NCI-H526 treated with DMSO at 0.1 percent for 48 hours (cell line): ENCODE results near the gene TCTN3.
"Not testable (repeated sequence)": the region's sequence is repeated elsewhere in the genome, so short reads cannot be mapped to it uniquely, and the experiment has no call there.

ENCODE experiments used
- DNase-seq: peaks from one replicate; lab custom pipeline; 2025; lab: John Stamatoyannopoulos, UW

Gene TCTN3

GRCh38 chr10:95683966-95684365, 9.8 kb downstream of the TCTN3 start:
- DNase-seq: no peak

- DNase-seq: no peak
Measured at GRCh38 chr10:95675403-95676116, 18.2 kb downstream of the TCTN3 start.

- no peak for DNase-seq
Measured at GRCh38 chr10:95674643-95675042, 19.1 kb downstream of the TCTN3 start.

GRCh38 chr10:95672641-95673040, 21.1 kb downstream of the TCTN3 start:
- not testable (repeated sequence) for DNase-seq

GRCh38 chr10:95664543-95664942, 29.2 kb downstream of the TCTN3 start:
- DNase-seq: no peak

DNA sequence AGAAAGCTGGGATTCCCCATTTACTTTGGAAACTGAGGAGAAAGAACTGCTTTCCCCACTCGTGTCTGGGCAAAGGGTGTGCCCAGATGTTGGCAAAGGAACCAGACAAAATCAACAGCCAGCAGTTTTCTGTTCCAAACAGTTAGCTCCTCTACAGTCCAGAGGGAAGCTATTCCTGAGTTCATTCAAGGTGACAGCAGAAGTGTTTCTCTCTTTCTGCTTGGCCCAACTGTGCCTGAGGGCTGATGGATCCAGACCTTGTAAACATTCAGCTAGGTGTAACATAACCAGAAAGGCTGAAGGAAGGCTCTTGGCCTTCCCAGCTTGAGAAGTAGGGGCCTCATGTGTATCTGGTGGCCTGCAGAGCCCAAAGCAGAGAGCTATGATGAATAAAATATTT, 30.2 kb downstream of the TCTN3 start:
- no peak for DNase-seq

GRCh38 chr10:95661818-95662217, 31.9 kb downstream of the TCTN3 start:
- DNase-seq: no peak

DNA sequence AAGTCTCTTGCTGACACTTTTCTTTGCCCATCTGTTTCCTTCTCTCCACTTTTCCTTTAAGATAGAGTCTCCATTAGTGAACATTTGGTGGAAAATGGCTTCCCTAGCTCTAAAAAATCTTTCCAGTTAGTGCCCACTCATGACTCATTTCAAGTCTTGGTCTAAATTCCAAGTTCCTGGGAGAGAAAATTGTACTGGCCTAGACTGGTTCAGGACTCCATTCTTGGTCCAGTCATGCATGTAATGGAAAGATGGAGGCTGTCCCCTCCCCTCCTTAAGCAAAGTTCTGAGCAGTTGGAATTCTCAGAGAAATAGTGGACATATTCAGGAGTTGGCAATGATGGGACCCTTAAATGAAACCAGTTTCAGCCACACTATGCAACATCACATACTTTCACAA, 33.4 kb downstream of the TCTN3 start:
- no peak for DNase-seq

DNA sequence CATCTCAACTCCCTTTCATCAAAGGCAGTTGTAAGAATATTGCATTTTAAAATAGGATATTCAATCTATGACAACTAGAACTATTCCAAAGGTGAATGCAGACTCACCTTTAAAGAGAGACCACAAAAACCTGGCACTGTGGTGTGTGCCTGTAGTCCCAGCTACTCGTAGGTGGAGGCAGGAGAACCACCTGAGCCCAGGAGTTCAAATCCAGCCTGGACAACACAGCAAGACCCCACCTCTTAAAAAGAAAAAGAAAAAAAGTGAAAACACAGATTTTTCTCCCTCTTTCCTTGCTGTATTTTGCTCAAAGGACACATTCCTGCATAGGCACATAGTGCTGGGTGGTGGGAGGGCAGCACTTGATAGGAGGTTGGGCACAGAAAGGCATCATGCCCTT, 36.5 kb downstream of the TCTN3 start:
- DNase-seq: no peak

GRCh38 chr10:95656291-95657164, 37.2 kb downstream of the TCTN3 start, which contains the start of gene ALDH18A1:
Gene ALDH18A1, minus strand, starts transcription at chr10:95656711. Its CDS starts 3,334 bp downstream, at chr10:95653377.
- peak; percentile 58 for DNase-seq

DNA sequence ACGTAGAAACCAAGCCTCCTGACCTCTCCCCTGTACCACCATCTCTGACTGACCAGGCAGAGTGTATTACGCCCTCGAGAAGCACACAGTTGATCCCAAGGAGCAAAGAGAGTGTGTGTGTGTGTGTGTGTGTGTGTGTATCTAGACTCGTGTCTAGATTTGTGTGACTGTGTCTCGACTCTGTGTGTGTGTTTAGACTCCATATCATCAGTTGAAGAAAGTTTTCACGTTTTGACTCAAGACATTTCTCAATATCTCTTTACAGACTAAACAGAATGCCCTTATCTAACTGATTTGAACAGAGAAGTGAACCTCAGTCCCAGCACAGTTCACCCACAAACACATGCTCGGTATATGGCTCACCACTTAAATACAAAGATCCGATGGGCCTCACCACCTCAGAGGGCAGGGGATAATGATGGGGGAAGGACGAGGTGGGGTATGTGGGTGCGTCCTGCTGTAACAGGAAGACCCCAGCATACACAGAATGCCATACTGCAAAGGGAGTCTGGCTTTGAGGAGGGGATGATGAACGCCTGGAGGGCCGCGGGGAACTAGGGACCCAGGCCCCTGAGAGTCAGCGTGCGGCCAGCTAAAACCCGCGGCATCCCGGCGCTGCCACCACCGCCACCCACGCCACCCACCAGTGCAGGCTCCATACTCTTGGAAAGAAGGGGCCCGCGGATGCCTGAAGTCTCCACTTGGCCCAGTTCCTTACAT, 38.0 kb downstream of the TCTN3 start:
- DNase-seq: no peak

DNA sequence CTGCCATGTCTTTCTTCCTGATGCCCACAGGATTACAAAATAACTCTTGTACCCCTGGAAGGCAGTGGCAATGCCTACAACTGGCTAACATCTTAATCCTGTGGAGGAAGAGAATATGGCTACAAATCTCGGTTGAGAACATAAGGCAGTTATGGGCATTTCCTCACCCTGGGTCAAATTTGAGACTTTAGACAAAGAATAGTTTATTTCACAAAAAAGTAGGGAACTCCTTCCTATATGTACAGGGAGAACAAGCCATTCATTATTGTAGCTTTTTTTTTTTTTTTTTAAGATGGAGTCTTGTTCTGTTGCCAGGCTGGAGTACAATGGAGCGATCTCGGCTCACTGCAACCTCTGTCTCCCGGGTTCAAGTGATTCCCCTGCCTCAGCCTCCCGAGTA, 39.8 kb downstream of the TCTN3 start:
- DNase-seq: no peak

GRCh38 chr10:95651346-95652060, 42.2 kb downstream of the TCTN3 start:
- no peak for DNase-seq

- no peak for DNase-seq
Measured at GRCh38 chr10:95650232-95650631, 43.5 kb downstream of the TCTN3 start.

DNA sequence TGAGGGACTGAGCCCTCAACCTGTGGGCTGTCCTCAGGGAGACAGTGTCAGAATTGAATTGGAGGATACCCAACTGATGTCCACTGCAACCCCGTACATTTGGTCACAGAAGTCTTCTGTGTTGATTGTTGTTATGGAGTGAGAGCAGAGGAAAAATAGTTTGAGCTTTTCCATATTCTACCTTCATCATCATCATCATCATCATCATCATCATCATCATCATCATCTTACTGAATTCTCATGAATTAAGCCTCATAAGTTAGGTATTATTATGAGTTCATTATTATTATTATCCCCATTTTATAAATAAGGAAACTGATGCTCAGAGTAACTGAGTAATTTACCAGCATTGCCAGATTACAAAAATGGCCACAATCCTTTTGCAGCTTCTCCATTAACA, 45.6 kb downstream of the TCTN3 start:
- DNase-seq: no peak

GRCh38 chr10:95646160-95646559, 47.6 kb downstream of the TCTN3 start:
- no peak for DNase-seq

- no peak for DNase-seq
Measured at GRCh38 chr10:95644901-95645300, 48.8 kb downstream of the TCTN3 start.

DNA sequence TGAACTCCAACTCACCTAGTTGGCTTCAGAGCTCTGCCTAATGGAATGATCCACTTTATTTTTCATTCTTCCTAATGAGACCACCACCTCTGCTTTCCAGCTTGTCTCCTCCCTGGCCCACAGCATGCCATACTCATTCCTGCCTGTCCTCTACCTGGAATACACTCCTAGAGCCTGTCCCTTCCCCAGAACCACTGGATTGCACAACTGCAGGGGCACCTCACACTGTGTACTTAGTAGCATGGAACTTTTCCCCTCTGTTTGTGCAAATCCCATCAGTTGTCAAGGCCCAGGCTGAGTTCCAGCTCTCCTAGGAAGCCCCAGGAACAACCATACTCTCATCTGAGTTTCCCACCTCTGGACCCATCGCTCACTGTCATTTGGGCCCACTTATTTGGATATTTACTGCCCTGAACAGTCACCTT, 52.8 kb downstream of the TCTN3 start:
- no peak for DNase-seq

- DNase-seq: no peak
Measured at GRCh38 chr10:95637911-95638310, 55.8 kb downstream of the TCTN3 start.

DNA sequence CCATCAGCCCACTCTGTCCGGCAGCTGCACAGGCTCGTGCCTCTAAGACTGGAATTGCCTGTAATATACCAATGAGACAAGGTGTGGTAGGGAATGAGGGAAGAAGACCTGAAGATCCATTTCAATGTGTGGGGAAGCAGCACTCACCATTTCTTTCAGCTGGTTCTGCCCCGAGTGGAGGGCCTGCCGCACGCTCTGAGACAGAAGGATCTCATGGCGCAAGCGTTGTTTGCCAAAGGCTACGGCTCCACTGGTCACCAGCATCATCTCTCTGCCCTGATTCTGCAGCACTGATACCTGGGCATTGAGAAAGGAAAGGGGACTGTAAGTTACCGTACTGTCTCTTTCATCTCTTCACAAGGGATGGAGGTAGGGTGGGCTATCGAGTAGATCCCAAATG, 56.6 kb downstream of the TCTN3 start:
- DNase-seq: no peak

DNA sequence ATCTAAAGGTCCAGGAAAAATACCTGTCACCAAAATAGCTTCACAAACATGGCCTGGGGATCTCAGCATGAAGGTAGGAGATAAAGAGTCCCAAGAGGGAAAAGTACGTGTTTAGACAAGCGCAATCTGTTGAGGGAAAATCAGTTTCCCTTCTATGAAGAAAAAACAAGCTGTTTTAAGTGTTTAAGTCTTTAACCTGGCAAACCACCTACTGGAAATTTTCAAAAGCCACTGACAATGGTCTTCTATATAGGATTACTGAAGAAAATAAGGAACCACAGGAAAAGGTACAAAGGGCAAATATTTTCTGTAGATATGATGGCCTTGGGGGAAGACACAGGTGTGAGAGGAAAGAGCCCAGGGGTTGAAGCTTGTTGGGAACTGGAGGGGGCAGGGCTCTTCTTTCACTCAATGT, 58.4 kb downstream of the TCTN3 start:
- no peak for DNase-seq

- no peak for DNase-seq
Measured at GRCh38 chr10:95628786-95629185, 64.9 kb downstream of the TCTN3 start.
